Panc1 (cell line): ENCODE data around the gene SLC16A7.

Experiments
- CTCF ChIP-seq: fragments of 450-650 bp; IDR thresholded peaks from 2 replicates; pipeline ENCODE4 v1.5.1; 2017; ENCODE audit warnings: mild to moderate bottlenecking
- POLR2AphosphoS5 ChIP-seq: IDR thresholded peaks from 2 replicates; pipeline ENCODE4 v1.6.1; 2012; ENCODE audit warnings: mild to moderate bottlenecking, low read depth, low read length, moderate library complexity

DNA sequence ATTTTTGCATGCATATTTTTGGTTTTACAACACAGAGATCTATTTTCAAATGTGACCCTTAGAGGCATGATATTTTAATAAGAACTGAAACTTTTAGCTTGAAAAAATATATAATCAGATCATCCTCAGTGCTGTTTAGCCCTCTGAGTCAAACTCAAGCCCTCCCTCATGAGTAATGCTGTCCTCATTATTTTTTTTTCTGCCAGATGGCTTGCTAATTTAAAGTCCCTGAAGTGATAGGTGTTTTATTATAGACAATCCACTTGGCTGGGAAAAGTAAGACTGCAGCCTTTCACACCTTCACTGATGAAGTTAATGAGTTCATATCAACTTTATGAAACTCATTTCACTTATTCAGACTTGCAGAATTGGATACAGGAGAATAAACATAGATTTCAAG is 227.7 kb downstream of the SLC16A7 start:
- TF ChIP-seq CTCF (no peak), POLR2AphosphoS5 (no peak)
